DND-41 (cell line): ENCODE data around the gene FOXP1.

Source experiments
- ATAC-seq: fragments of 200-7000 bp; cut with Tn5 transposase; 3 replicates; pipeline ENCODE4 v1.9.1; 2021; ENCODE audit warnings: low read depth; ENCODE audit not compliant: insufficient read depth
- DNase-seq: peaks from one replicate; pipeline ENCODE4 v3.0.0-alpha.2; 2020
- H2AFZ ChIP-seq: 2 replicates; pipeline ENCODE4 v1.6.0; 2012; ENCODE audit warnings: low read depth, low read length
- H3K27ac ChIP-seq: 2 replicates; pipeline ENCODE4 v1.5.1; 2012; ENCODE audit warnings: low read length, inconsistent platforms
- H3K27me3 ChIP-seq: fragments of 200-600 bp; sonication (generic); 2 replicates; pipeline ENCODE4 v1.6.0; 2012; ENCODE audit warnings: low read length, mild to moderate bottlenecking, inconsistent platforms; ENCODE audit not compliant: insufficient read depth, poor library complexity
- H3K36me3 ChIP-seq: 2 replicates; pipeline ENCODE4 v1.5.1; 2012; ENCODE audit warnings: low read length, inconsistent platforms; ENCODE audit not compliant: insufficient read depth
- H3K4me1 ChIP-seq: 2 replicates; pipeline ENCODE4 v1.5.1; 2012; ENCODE audit warnings: mild to moderate bottlenecking, low read length; ENCODE audit not compliant: insufficient read depth
- H3K4me2 ChIP-seq: 2 replicates; pipeline ENCODE4 v1.6.0; 2012; ENCODE audit warnings: mild to moderate bottlenecking, moderate library complexity, low read length, inconsistent platforms; ENCODE audit not compliant: insufficient read depth
- H3K4me3 ChIP-seq, 2 experiments: fragments of 200-600 bp in 1 of 2; shearing (Covaris generic) in 1 of 2; 2 replicates each; pipeline ENCODE4 v1.5.1; 2012 to 2016; ENCODE audit warnings: inconsistent platforms in 2 of 2, low read length in 2 of 2, mild to moderate bottlenecking in 2 of 2, low read depth in 1 of 2, moderate library complexity in 1 of 2
- H3K79me2 ChIP-seq: 2 replicates; pipeline ENCODE4 v1.6.0; 2012; ENCODE audit warnings: low read length, inconsistent platforms; ENCODE audit not compliant: insufficient read depth
- H3K9ac ChIP-seq: 2 replicates; pipeline ENCODE4 v1.6.0; 2012; ENCODE audit warnings: low read depth, mild to moderate bottlenecking, inconsistent platforms, low read length, moderate library complexity
- H3K9me3 ChIP-seq: 2 replicates; pipeline ENCODE4 v1.5.1; 2012; ENCODE audit warnings: low read length, moderate library complexity, mild to moderate bottlenecking, inconsistent platforms; ENCODE audit not compliant: insufficient read depth, severe bottlenecking
- H4K20me1 ChIP-seq: 2 replicates; pipeline ENCODE4 v1.6.0; 2012; ENCODE audit warnings: low read length; ENCODE audit not compliant: insufficient read depth
- EZH2 ChIP-seq: IDR thresholded peaks from 3 replicates; pipeline ENCODE4 v1.6.1; 2012; ENCODE audit warnings: borderline replicate concordance, low read depth, mild to moderate bottlenecking, moderate library complexity, low read length, inconsistent platforms; ENCODE audit not compliant: severe bottlenecking
- TF ChIP-seq, protein P1 (sequence below): IDR thresholded peaks from 2 replicates; pipeline ENCODE4 v1.5.1; 2012; ENCODE audit warnings: borderline replicate concordance, low read length, moderate library complexity, mild to moderate bottlenecking; ENCODE audit not compliant: poor library complexity, severe bottlenecking; ENCODE audit errors: extremely low read depth

Gene FOXP1

DNA sequence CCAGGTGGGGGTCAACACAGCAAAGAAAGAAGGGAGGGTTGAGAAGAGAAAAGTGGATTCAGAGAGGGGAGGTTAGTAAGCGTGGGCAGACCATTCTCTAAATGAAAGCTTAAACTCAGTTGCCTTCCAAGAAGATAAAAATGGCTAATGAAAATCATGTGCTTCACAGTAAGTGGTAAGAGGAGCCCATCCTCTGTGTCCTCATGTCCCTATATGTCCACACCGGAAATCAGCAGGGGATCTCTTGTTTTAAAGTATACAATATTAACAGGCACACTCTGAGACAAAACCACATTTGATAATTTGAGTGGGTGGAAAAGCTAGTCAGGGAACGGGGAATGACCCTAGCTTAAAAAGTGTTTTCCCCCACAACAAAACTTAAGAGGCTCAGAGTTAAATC lies 4.4 kb upstream of the FOXP1 start:
- ATAC-seq (no peak), DNase-seq (no peak)
- no peak overlapping the region for H3K4me3 ChIP-seq
- TF ChIP-seq, protein P1, sequence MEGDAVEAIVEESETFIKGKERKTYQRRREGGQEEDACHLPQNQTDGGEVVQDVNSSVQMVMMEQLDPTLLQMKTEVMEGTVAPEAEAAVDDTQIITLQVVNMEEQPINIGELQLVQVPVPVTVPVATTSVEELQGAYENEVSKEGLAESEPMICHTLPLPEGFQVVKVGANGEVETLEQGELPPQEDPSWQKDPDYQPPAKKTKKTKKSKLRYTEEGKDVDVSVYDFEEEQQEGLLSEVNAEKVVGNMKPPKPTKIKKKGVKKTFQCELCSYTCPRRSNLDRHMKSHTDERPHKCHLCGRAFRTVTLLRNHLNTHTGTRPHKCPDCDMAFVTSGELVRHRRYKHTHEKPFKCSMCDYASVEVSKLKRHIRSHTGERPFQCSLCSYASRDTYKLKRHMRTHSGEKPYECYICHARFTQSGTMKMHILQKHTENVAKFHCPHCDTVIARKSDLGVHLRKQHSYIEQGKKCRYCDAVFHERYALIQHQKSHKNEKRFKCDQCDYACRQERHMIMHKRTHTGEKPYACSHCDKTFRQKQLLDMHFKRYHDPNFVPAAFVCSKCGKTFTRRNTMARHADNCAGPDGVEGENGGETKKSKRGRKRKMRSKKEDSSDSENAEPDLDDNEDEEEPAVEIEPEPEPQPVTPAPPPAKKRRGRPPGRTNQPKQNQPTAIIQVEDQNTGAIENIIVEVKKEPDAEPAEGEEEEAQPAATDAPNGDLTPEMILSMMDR = no peak
- TF ChIP-seq EZH2 = no peak
- no peaks in the 10 kb centered on the region for H3K27me3 ChIP-seq
- H3K27ac ChIP-seq = no peak overlapping the region
- no peak overlapping the region for H3K9ac ChIP-seq
- no peaks in the 10 kb centered on the region for H4K20me1 ChIP-seq
- H2AFZ ChIP-seq = no peak overlapping the region
- H3K4me2 ChIP-seq = no peak overlapping the region
- no peaks in the 10 kb centered on the region for H3K9me3 ChIP-seq
- H3K36me3 ChIP-seq = no peaks in the 10 kb centered on the region; the same call in 1 of the 2 replicates
- peaks cover 6% of the 10 kb centered on the region for H3K79me2 ChIP-seq
- H3K4me1 ChIP-seq = peaks cover 20% of the 10 kb centered on the region

- Histone ChIP-seq H3K79me2 (peaks cover 17% of the 10 kb centered on the region), H3K27ac (no peak overlapping the region), H3K4me1 (peaks cover 20% of the 10 kb centered on the region), H3K4me3 (no peak overlapping the region), H4K20me1 (no peaks in the 10 kb centered on the region), H2AFZ (no peak overlapping the region), H3K9ac (no peak overlapping the region), H3K9me3 (no peaks in the 10 kb centered on the region), H3K27me3 (no peaks in the 10 kb centered on the region), H3K36me3 (no peaks in the 10 kb centered on the region; the same call in 1 of the 2 replicates), H3K4me2 (no peak overlapping the region)
- ATAC-seq = no peak
- no peak for TF ChIP-seq EZH2
- TF ChIP-seq, protein P1 = no peak
- no peak for DNase-seq
Measured at GRCh38 chr3:71586810-71587242, 3.3 kb upstream of the FOXP1 start.

DNA sequence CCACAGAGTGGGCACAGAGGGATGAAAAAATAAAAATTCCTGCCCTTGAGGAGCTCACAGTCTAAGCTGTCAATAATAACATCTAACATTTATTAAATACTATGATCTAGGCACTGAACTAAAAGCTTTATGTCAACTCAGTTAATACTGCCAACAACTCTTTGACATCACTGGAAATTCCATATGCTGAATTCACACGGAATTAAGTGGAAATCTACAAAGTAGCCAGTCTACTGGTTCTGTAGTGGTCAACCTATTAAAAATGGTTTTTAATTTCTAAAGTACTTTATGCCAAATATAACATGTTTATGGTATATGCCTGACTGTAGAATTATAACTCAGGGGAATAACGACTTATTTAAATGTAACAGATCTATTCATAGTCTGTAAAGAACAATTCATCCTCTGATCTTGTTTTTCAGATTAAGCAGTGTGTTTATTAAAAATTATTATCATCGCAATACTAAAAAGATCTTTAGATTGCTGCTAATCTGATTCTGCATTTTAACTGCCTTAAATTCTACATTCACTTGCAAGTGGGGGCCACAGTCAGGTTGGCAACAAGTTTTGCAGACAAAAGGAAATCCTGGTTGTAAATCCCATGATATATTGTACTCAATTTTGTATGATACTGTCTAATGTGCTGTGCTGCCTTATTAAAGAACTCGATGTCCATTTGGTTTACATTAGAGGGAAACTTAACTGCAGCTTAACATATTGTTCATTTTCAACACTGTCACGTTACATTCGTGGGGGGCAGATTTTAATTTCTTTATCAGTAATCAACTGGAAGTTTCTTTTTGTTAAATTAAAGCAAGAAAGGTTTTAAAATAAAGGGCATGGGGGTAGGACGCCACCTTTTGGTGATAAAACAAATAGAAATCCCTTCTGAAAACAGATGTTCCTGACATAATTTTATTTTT lies 2.6 kb upstream of the FOXP1 start:
- H3K27ac ChIP-seq = peak overlapping the region; percentile 93; the same call in 1 of the 2 replicates
- no peak overlapping the region for H3K9ac ChIP-seq
- peak; percentile 28 for DNase-seq

More for the DNA sequence above, 2.6 kb upstream of the FOXP1 start:
- Histone ChIP-seq H4K20me1 (no peaks in the 10 kb centered on the region), H3K4me3 (no peak overlapping the region), H3K4me2 (0 out of 2 replicates have a peak overlapping the region, but pooled peaks have one; percentile 9), H3K79me2 (peaks cover 24% of the 10 kb centered on the region), H3K9me3 (no peaks in the 10 kb centered on the region), H3K4me1 (peaks cover 22% of the 10 kb centered on the region), H3K27me3 (no peaks in the 10 kb centered on the region), H3K36me3 (no peaks in the 10 kb centered on the region; the same call in 1 of the 2 replicates), H2AFZ (no peak overlapping the region)
- TF ChIP-seq EZH2 = no peak
- TF ChIP-seq, protein P1 = peak; percentile 79
- ATAC-seq = no peak
